Measurements from ENCODE around the gene HMX1.

Gene HMX1

GRCh38 chr4:8906991-8907595 lies 35.5 kb upstream of the HMX1 start:
- Histone ChIP-seq H3K4me3 (replicated peaks; ENCODE audit: insufficient read depth, low read length) (no peak overlapping the region), H3K27me3 (ENCODE audit: insufficient read depth, poor library complexity, severe bottlenecking) (no peaks in the 10 kb centered on the region), H3K27ac (replicated peaks) (no peak overlapping the region)
- DNase-seq (ENCODE audit: low read depth in 1 of 2, low spot score in 1 of 2) = no peak
- no peak for TF ChIP-seq GABPA (IDR thresholded peaks at IDR 0.05; ENCODE audit: low read depth)
- TF ChIP-seq SPI1 (IDR thresholded peaks at IDR 0.05; ENCODE audit: borderline replicate concordance, low read depth) = no peak
- TF ChIP-seq, protein P1, sequence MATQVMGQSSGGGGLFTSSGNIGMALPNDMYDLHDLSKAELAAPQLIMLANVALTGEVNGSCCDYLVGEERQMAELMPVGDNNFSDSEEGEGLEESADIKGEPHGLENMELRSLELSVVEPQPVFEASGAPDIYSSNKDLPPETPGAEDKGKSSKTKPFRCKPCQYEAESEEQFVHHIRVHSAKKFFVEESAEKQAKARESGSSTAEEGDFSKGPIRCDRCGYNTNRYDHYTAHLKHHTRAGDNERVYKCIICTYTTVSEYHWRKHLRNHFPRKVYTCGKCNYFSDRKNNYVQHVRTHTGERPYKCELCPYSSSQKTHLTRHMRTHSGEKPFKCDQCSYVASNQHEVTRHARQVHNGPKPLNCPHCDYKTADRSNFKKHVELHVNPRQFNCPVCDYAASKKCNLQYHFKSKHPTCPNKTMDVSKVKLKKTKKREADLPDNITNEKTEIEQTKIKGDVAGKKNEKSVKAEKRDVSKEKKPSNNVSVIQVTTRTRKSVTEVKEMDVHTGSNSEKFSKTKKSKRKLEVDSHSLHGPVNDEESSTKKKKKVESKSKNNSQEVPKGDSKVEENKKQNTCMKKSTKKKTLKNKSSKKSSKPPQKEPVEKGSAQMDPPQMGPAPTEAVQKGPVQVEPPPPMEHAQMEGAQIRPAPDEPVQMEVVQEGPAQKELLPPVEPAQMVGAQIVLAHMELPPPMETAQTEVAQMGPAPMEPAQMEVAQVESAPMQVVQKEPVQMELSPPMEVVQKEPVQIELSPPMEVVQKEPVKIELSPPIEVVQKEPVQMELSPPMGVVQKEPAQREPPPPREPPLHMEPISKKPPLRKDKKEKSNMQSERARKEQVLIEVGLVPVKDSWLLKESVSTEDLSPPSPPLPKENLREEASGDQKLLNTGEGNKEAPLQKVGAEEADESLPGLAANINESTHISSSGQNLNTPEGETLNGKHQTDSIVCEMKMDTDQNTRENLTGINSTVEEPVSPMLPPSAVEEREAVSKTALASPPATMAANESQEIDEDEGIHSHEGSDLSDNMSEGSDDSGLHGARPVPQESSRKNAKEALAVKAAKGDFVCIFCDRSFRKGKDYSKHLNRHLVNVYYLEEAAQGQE (IDR thresholded peaks at IDR 0.05; ENCODE audit: insufficient replicate concordance, low read depth) = no peak
- TF ChIP-seq, protein P2, sequence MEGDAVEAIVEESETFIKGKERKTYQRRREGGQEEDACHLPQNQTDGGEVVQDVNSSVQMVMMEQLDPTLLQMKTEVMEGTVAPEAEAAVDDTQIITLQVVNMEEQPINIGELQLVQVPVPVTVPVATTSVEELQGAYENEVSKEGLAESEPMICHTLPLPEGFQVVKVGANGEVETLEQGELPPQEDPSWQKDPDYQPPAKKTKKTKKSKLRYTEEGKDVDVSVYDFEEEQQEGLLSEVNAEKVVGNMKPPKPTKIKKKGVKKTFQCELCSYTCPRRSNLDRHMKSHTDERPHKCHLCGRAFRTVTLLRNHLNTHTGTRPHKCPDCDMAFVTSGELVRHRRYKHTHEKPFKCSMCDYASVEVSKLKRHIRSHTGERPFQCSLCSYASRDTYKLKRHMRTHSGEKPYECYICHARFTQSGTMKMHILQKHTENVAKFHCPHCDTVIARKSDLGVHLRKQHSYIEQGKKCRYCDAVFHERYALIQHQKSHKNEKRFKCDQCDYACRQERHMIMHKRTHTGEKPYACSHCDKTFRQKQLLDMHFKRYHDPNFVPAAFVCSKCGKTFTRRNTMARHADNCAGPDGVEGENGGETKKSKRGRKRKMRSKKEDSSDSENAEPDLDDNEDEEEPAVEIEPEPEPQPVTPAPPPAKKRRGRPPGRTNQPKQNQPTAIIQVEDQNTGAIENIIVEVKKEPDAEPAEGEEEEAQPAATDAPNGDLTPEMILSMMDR (IDR thresholded peaks at IDR 0.05; ENCODE audit: insufficient read depth, low read length) = no peak
- TF ChIP-seq POLR2AphosphoS5 (IDR thresholded peaks at IDR 0.05; ENCODE audit: low read depth) = no peak

DNA sequence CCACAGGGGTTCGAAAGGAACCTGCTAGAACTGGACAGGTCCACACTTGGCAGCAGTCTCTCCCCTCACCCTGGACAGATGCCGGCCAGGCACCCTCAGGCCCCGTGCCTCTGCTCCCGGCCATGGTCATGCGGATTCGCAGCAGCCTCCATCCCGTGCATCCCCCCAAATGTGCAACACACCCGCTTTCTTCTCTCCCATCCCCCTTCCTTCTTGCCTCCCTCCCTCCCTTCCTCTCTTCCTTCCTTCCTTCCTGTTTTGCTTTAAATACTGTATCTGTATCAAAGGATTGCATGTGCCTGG lies 35.0 kb upstream of the HMX1 start:
- H3K27me3 ChIP-seq (ENCODE audit: insufficient read depth, poor library complexity, severe bottlenecking) = no peaks in the 10 kb centered on the region
- TF ChIP-seq SPI1 (IDR thresholded peaks at IDR 0.05; ENCODE audit: borderline replicate concordance, low read depth) (no peak), POLR2AphosphoS5 (IDR thresholded peaks at IDR 0.05; ENCODE audit: low read depth) (no peak), GABPA (IDR thresholded peaks at IDR 0.05; ENCODE audit: low read depth) (no peak)
- TF ChIP-seq, protein P2 (IDR thresholded peaks at IDR 0.05; ENCODE audit: insufficient read depth, low read length) = no peak
- TF ChIP-seq, protein P1 (IDR thresholded peaks at IDR 0.05; ENCODE audit: insufficient replicate concordance, low read depth) = no peak
- no peak overlapping the region for H3K4me3 ChIP-seq (replicated peaks; ENCODE audit: insufficient read depth, low read length)
- no peak for DNase-seq (ENCODE audit: low read depth in 1 of 2, low spot score in 1 of 2)
- no peak overlapping the region for H3K27ac ChIP-seq (replicated peaks)

DNA sequence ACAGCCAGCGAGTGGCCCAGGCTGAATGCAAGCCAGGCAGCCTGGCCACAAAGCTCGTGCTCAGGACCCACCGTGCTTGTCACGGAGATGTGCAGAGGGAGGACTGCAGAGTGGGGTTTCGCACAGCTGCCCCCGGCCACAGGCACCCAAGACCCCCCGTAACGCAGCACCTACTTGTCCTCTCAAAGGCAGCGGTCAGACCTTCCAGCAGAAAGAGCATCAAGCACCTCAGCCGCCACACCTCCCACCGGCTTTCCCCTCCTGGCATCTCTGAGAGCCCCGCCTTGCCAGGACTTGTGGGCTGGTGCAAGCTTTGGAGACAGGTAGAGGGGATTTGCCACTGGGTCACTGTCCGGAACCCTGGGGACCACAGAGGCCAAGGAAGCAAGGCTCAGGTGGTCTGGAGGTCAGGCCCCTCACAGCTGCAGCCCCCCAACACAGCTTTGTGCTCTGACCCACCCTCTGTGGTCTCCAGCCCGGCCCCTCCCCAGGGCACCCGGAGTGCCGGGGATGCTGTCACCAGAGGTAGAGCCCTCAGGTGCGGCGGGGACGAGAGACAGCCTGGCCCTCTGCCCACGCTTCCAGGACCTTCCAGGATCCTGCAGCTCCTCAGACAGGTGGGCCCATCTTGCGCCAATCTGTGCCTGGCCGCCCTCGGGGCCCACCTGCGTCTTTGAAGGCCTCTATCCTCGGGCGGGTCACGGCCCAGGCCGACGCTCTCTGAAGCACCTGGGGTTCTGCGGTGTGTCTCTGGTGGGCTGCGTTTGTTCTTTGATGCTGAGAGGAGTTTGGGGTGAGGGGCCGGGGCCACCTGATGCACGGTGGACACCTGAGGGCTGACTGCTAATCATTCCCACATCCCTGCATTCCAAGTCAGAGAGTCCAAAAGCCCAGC lies 34.4 kb upstream of the HMX1 start:
- Histone ChIP-seq H3K27me3 (ENCODE audit: insufficient read depth, poor library complexity, severe bottlenecking) (no peaks in the 10 kb centered on the region), H3K4me3 (replicated peaks; ENCODE audit: insufficient read depth, low read length) (no peak overlapping the region), H3K27ac (replicated peaks) (no peak overlapping the region)
- TF ChIP-seq, protein P2 (IDR thresholded peaks at IDR 0.05; ENCODE audit: insufficient read depth, low read length) = no peak
- TF ChIP-seq SPI1 (IDR thresholded peaks at IDR 0.05; ENCODE audit: borderline replicate concordance, low read depth) = no peak
- TF ChIP-seq, protein P1 (IDR thresholded peaks at IDR 0.05; ENCODE audit: insufficient replicate concordance, low read depth) = no peak
- no peak for TF ChIP-seq POLR2AphosphoS5 (IDR thresholded peaks at IDR 0.05; ENCODE audit: low read depth)
- no peak for TF ChIP-seq GABPA (IDR thresholded peaks at IDR 0.05; ENCODE audit: low read depth)
- DNase-seq (ENCODE audit: low read depth in 1 of 2, low spot score in 1 of 2) = no peak
